ENCODE measurements around the gene CORO2B.

DNA sequence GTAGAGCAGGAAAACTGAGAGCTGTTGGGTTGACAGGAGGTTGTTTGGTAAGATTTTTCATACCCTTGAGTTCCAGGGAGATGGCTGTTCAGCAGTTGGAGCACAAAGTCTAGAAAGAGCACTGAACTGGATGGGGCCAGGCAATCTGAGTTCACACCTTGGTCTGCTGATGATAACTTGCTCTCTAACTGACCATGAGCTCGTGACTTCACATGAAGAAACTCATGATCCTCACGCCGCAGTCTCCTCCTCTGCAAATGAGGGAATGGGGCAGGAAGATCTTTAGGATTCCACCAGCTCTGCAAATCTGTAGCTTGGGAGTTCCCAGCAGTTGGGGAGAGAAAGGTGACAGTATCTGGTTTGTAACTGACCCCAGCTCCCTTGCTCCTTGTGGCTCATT, 33.7 kb downstream of the CORO2B start:
- TF ChIP-seq CTCF (IDR thresholded peaks at IDR 0.05; ENCODE audit: poor library complexity, severe bottlenecking) (no peak), POLR2AphosphoS5 (IDR thresholded peaks at IDR 0.05) (no peak), EP300 (conservative IDR thresholded peaks at IDR 0.05; ENCODE audit: poor library complexity, severe bottlenecking) (no peak)

Data from neural cell (in vitro differentiated cells).